Esophagus muscularis mucosa (tissue), 4 donors: ENCODE data around the gene AGAP1. TPM values are rescaled to one million over a fixed set of nuclear protein-coding genes. Genes with fewer than 3 reads are reported as not detected.

ENCODE experiments used
- DNase-seq: peaks from one replicate; pipeline ENCODE4 v3.0.0-alpha.2; 2017; ENCODE audit errors: extremely low spot score
- H3K27ac ChIP-seq, 4 donors: fragments of 200-600 bp; sonication (generic); replicated peaks in 1 of 4; 1 replicate in 3 of 4; 2 replicates in 1 of 4; pipeline ENCODE4 v1.5.1; 2016 to 2019; ENCODE audit warnings: mild to moderate bottlenecking in 1 of 4
- H3K27me3 ChIP-seq, 4 donors: fragments of 200-600 bp; sonication (generic); one replicate each; pipeline versions ENCODE4 v1.5.1 to v1.6.0; 2016 to 2019
- H3K36me3 ChIP-seq, 4 donors: fragments of 200-600 bp; sonication (generic); one replicate each; pipeline ENCODE4 v1.5.1; 2016 to 2019
- H3K4me1 ChIP-seq, 4 donors: fragments of 200-600 bp; sonication (generic); one replicate each; pipeline ENCODE4 v1.5.1; 2016 to 2019
- H3K4me3 ChIP-seq, 4 donors: fragments of 200-600 bp; sonication (generic); 1 replicate in 2 of 4; 2 replicates in 2 of 4; pipeline ENCODE4 v1.5.1; 2016 to 2019; ENCODE audit warnings: mild to moderate bottlenecking in 4 of 4, moderate library complexity in 1 of 4
- H3K9me3 ChIP-seq, 4 donors: fragments of 200-600 bp; sonication (generic); 1 replicate in 3 of 4; 2 replicates in 1 of 4; pipeline ENCODE4 v1.5.1; 2016 to 2019
- EP300 ChIP-seq: sonication (generic); formaldehyde crosslinking; IDR thresholded peaks from one replicate; pipeline ENCODE4 v1.6.1; 2017; ENCODE audit warnings: antibody characterized with exemption
- POLR2A ChIP-seq: fragments of 450-650 bp; IDR thresholded peaks from one replicate; pipeline ENCODE4 v1.6.1; 2017; ENCODE audit warnings: antibody characterized with exemption, moderate library complexity, mild to moderate bottlenecking, low read depth
- POLR2AphosphoS5 ChIP-seq, 2 donors: sonication (generic); formaldehyde crosslinking; IDR thresholded peaks; one replicate each; pipeline ENCODE4 v1.6.1; 2017; ENCODE audit warnings: antibody characterized with exemption in 2 of 2
- WGBS: methylation state at CpG from one replicate; pipeline ENCODE4 v1.1.5; 2018; 5-methylcytosine and 5-hydroxymethylcytosine counted together
- intact Hi-C: fragments of 100-400 bp; cut with DNase I; formaldehyde crosslinking; loops from one replicate; pipeline ENCODE4 v1.15.1; 2023
- total RNA-seq, 4 donors: library from RNA; depleted of rRNA; stranded (reverse); fragments of >200 nt; gene quantifications; one replicate each; pipeline versions ENCODE4 v1.1.0 to v1.2.1, GENCODE V29; 2016
- TF ChIP-seq, protein P1 (sequence below), 3 experiments: fragments of 200-600 bp in 2 of 3; fragments of 450-650 bp in 1 of 3; sonication (generic) in 2 of 3; IDR thresholded peaks; one replicate each; pipeline ENCODE4 v1.5.1; 2017 to 2019; ENCODE audit warnings: antibody characterized with exemption in 3 of 3, mild to moderate bottlenecking in 2 of 3, moderate library complexity in 1 of 3

The AGAP1 gene
- total RNA-seq, 4 donors from 2014 or later = 37.9 to 62.4 (median 47.2) TPM

DNA sequence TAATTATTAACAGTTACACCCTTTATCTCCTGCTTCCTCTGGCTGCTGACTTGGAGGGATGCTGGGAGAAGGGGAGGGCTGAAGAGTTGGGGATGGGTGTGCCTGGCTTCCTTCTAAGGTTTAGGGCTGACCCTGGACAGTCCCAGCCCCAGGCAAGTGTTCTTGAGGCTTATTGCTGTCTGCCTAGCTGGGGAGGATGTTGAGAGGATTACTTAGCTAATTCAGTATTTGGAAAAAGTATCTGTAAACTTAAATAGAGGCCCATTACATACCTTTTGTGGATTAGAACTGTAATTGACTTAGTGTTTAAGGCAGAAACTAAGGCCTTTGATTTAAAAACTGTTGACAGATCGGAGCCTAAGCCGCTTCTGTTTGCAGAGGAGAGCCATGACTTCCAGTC is 67.6 kb downstream of the AGAP1 start:
- intact Hi-C loops = no loop called here
- Histone ChIP-seq H3K27me3 (no peaks in the 10 kb centered on the region), H3K4me3 (no peak overlapping the region), H3K9me3 (no peaks in the 10 kb centered on the region), H3K27ac (no peak overlapping the region), H3K4me1 (peaks cover 22 to 54% (median 36%) of the 10 kb centered on the region in 4 donors), H3K36me3 (no peaks in the 10 kb centered on the region)
- 86% methylated on average over 2 of the region's 2 CpGs for WGBS
- TF ChIP-seq EP300 (no peak), POLR2A (no peak), POLR2AphosphoS5 (IDR thresholded peaks at IDR 0.05) (no peak)
- TF ChIP-seq, protein P1, sequence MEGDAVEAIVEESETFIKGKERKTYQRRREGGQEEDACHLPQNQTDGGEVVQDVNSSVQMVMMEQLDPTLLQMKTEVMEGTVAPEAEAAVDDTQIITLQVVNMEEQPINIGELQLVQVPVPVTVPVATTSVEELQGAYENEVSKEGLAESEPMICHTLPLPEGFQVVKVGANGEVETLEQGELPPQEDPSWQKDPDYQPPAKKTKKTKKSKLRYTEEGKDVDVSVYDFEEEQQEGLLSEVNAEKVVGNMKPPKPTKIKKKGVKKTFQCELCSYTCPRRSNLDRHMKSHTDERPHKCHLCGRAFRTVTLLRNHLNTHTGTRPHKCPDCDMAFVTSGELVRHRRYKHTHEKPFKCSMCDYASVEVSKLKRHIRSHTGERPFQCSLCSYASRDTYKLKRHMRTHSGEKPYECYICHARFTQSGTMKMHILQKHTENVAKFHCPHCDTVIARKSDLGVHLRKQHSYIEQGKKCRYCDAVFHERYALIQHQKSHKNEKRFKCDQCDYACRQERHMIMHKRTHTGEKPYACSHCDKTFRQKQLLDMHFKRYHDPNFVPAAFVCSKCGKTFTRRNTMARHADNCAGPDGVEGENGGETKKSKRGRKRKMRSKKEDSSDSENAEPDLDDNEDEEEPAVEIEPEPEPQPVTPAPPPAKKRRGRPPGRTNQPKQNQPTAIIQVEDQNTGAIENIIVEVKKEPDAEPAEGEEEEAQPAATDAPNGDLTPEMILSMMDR (IDR thresholded peaks at IDR 0.05) = no peak
- no peak for DNase-seq

DNA sequence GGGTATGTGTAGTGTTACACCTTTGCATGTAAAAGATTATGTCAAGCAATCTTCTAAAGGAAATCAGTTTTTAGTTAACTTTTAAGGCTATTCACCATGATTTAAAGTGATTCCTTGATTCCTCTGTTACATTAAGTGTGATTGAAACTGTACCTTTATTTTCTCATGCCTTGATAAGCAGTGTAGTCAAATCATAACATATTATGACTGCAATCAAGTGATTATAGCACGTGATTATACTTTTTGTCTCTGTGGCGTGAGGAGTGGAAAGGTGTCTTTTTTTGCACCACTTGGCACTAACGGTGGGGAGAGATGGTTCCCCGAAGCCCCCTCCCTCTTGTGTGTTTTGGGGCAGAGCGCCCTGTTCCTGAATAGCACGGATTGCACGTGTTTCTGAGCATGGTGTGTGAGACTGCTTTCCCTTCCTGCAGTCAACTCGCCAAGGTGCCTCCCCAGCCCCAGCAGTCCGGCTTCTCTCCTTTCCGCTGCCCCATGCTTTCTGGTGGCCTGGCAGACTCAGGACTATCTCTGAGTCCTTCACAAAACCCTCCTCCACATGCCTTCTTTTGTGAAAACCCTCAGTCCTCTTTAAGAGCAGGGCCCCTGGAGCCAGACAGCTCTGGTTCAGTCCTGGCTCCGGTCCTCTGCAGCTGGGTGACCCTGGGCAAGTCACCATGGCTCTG is 68.4 kb downstream of the AGAP1 start:
- Histone ChIP-seq H3K36me3 (no peaks in the 10 kb centered on the region), H3K27me3 (no peaks in the 10 kb centered on the region), H3K4me1 (peaks cover 22 to 47% (median 32%) of the 10 kb centered on the region in 4 donors), H3K27ac (no peak overlapping the region), H3K9me3 (no peaks in the 10 kb centered on the region), H3K4me3 (no peak overlapping the region)
- intact Hi-C loops = no loop called here
- TF ChIP-seq, protein P1 (IDR thresholded peaks at IDR 0.05) = no peak
- TF ChIP-seq POLR2A = no peak
- no peak for TF ChIP-seq POLR2AphosphoS5 (IDR thresholded peaks at IDR 0.05)
- no peak for TF ChIP-seq EP300
- 80% methylated on average over 11 of the region's 11 CpGs for WGBS
- DNase-seq = no peak

DNA sequence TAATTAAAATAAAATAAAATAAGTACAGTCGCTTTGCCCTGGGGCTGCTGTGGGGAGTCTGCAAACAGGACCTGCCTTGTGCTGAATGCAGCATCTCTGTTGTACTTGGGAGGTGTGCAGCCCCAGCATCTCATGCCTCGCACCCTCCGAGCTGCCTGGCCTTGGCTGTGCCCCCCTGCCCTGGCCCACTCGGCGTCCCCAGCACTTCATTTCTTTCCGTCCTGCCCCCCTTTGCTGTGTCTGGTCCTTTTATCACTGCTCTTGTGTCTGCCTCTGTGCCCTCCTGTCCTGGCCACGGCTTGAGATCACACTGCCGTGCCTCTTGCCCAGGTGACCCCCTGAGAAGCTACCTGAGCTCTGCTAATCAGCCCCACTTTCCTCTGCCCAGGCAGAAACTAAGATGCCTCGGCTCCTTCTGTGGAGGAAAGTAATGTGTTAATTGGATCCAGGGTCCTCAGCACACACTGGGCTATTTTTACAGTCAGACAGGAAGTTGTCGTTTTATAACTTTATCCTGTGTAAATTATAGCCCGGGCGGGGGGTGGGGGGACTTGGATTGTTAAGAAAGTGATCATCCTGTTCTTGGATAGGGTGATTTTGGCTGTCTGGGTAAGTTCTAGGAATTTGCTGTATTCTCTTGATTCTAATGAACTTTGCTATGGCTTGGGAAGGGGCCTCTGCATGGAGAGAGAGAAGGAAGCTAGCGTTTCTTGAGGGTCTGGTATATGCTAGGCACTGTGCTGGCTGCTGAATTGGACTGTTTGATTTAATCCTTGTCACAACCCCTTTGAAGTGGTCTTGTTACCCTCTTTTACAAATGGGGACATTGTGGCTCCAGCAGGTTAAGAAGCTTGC is 69.4 kb downstream of the AGAP1 start:
- TF ChIP-seq, protein P1 (IDR thresholded peaks at IDR 0.05) = no peak
- TF ChIP-seq EP300 = no peak
- no peak for TF ChIP-seq POLR2AphosphoS5 (IDR thresholded peaks at IDR 0.05)
- no peak for TF ChIP-seq POLR2A
- WGBS = 80% methylated on average over 10 of the region's 13 CpGs
- Histone ChIP-seq H3K9me3 (peaks cover 0 to 5% (median under 1%) of the 10 kb centered on the region in 4 donors), H3K36me3 (peaks cover 0 to 2% (median 0%) of the 10 kb centered on the region in 4 donors), H3K4me1 (peaks cover 22 to 36% (median 30%) of the 10 kb centered on the region in 4 donors), H3K27ac (no peak overlapping the region), H3K4me3 (no peak overlapping the region), H3K27me3 (no peaks in the 10 kb centered on the region)
- intact Hi-C loops = no loop called here
- DNase-seq = no peak

DNA sequence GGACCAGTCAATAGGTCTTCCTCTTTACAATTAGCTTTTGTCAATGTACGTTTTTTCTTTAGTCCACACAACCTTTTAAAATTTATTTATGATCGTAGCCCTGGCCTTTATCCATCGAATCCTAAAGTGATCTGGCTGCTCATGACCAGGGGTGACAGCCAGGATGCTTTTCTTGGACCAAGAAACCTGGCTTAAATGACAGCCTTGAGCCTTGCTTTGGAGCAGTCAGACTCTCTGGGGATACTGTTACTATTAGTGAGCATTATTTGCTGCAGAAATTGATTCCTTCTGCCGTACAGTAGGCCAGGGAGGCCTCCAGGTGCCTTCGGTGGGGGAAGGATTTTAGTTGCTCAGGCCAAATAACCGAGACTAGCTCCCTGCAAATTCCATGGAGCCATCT is 70.2 kb downstream of the AGAP1 start:
- intact Hi-C loops = no loop called here
- Histone ChIP-seq H3K4me3 (no peak overlapping the region), H3K27ac (no peak overlapping the region), H3K9me3 (peaks cover 0 to 9% (median 6%) of the 10 kb centered on the region in 4 donors), H3K4me1 (peaks cover 22 to 36% (median 30%) of the 10 kb centered on the region in 4 donors), H3K27me3 (no peaks in the 10 kb centered on the region), H3K36me3 (peaks cover 0 to 8% (median 0%) of the 10 kb centered on the region in 4 donors)
- WGBS = 63% methylated on average over 6 of the region's 6 CpGs
- TF ChIP-seq EP300 (no peak), POLR2A (no peak), POLR2AphosphoS5 (IDR thresholded peaks at IDR 0.05) (no peak)
- TF ChIP-seq, protein P1 (IDR thresholded peaks at IDR 0.05) = no peak
- no peak for DNase-seq
